Measurements from ENCODE around the gene MCCC2.
"Not testable (repeated sequence)": the region's sequence is repeated elsewhere in the genome, so short reads cannot be mapped to it uniquely, and the experiment has no call there.

Gene MCCC2

GRCh38 chr5:71658916-71659662, 71.9 kb downstream of the MCCC2 start:
- FAIRE-seq, result peak; percentile 44
- DNase-seq (ENCODE audit: insufficient read length, low spot score), result no peak

GRCh38 chr5:71662381-71662780, 75.2 kb downstream of the MCCC2 start:
- FAIRE-seq (no peak), DNase-seq (ENCODE audit: insufficient read length, low spot score) (no peak)

GRCh38 chr5:71663191-71663969, 76.2 kb downstream of the MCCC2 start:
- FAIRE-seq (no peak), DNase-seq (ENCODE audit: insufficient read length, low spot score) (no peak)

GRCh38 chr5:71664615-71665014, 77.5 kb downstream of the MCCC2 start:
- not testable (repeated sequence) for FAIRE-seq; DNase-seq (ENCODE audit: insufficient read length, low spot score)

GRCh38 chr5:71666321-71666720, 79.2 kb downstream of the MCCC2 start:
- no peak for FAIRE-seq

GRCh38 chr5:71677977-71678376, 90.8 kb downstream of the MCCC2 start:
- FAIRE-seq, result no peak
- DNase-seq (ENCODE audit: insufficient read length, low spot score), result no peak

More at GRCh38 chr5:71666321-71666720, 79.2 kb downstream of the MCCC2 start:
- no peak for DNase-seq (ENCODE audit: insufficient read length, low spot score)

- DNase-seq (ENCODE audit: insufficient read length, low spot score), result no peak
- no peak for FAIRE-seq
These were observed 92.6 kb downstream of the MCCC2 start for GRCh38 chr5:71679714-71680113.

GRCh38 chr5:71680510-71680909, 93.4 kb downstream of the MCCC2 start:
- no peak for DNase-seq (ENCODE audit: insufficient read length, low spot score)
- no peak for FAIRE-seq

GRCh38 chr5:71681296-71681695, 94.2 kb downstream of the MCCC2 start:
- DNase-seq (ENCODE audit: insufficient read length, low spot score), result no peak
- no peak for FAIRE-seq

- DNase-seq (ENCODE audit: insufficient read length, low spot score), result no peak
- no peak for FAIRE-seq
These were observed 97.2 kb downstream of the MCCC2 start for GRCh38 chr5:71684309-71684708.

- DNase-seq (ENCODE audit: insufficient read length, low spot score), result no peak
- no peak for FAIRE-seq
These were observed 106.8 kb downstream of the MCCC2 start for GRCh38 chr5:71693828-71694427.

- FAIRE-seq, result no peak
- no peak for DNase-seq (ENCODE audit: insufficient read length, low spot score)
These were observed 107.9 kb downstream of the MCCC2 start for GRCh38 chr5:71695071-71695470.

- DNase-seq (ENCODE audit: insufficient read length, low spot score) (no peak), FAIRE-seq (no peak)
These were observed 108.5 kb downstream of the MCCC2 start for GRCh38 chr5:71695595-71695994.

- DNase-seq (ENCODE audit: insufficient read length, low spot score), result no peak
- no peak for FAIRE-seq
These were observed 110.8 kb downstream of the MCCC2 start for GRCh38 chr5:71697967-71698366.

- DNase-seq (ENCODE audit: insufficient read length, low spot score), result no peak
- FAIRE-seq, result no peak
These were observed 112.1 kb downstream of the MCCC2 start for GRCh38 chr5:71699233-71699632.

GRCh38 chr5:71699751-71700150, 112.6 kb downstream of the MCCC2 start:
- no peak for DNase-seq (ENCODE audit: insufficient read length, low spot score)
- no peak for FAIRE-seq

- DNase-seq (ENCODE audit: insufficient read length, low spot score), result no peak
- FAIRE-seq, result no peak
These were observed 113.7 kb downstream of the MCCC2 start for GRCh38 chr5:71700803-71701202.

- FAIRE-seq, result no peak
- DNase-seq (ENCODE audit: insufficient read length, low spot score), result no peak
These were observed 114.3 kb downstream of the MCCC2 start for GRCh38 chr5:71701407-71701806.

- DNase-seq (ENCODE audit: insufficient read length, low spot score) (no peak), FAIRE-seq (no peak)
These were observed 116.8 kb downstream of the MCCC2 start for GRCh38 chr5:71703941-71704340.

- DNase-seq (ENCODE audit: insufficient read length, low spot score), result no peak
- FAIRE-seq, result no peak
These were observed 118.3 kb downstream of the MCCC2 start for GRCh38 chr5:71705421-71705820.

- FAIRE-seq (no peak), DNase-seq (ENCODE audit: insufficient read length, low spot score) (no peak)
These were observed 119.8 kb downstream of the MCCC2 start for GRCh38 chr5:71706906-71707305.

All from GM19239 (cell line).